Activated T-cell treated with anti-CD3 and anti-CD28 coated beads for 1 hour (primary cell): Measurements from ENCODE around the gene DCP1A.
A peak's percentile ranks its signal among the peaks of the same experiment; 100 is the strongest.
"Not testable (repeated sequence)": the region's sequence is repeated elsewhere in the genome, so short reads cannot be mapped to it uniquely, and the experiment has no call there.

Source experiments
- DNase-seq: peaks from one replicate; pipeline ENCODE4 v3.0.0-alpha.2; 2020; ENCODE audit warnings: low read depth

The DCP1A gene

DNA sequence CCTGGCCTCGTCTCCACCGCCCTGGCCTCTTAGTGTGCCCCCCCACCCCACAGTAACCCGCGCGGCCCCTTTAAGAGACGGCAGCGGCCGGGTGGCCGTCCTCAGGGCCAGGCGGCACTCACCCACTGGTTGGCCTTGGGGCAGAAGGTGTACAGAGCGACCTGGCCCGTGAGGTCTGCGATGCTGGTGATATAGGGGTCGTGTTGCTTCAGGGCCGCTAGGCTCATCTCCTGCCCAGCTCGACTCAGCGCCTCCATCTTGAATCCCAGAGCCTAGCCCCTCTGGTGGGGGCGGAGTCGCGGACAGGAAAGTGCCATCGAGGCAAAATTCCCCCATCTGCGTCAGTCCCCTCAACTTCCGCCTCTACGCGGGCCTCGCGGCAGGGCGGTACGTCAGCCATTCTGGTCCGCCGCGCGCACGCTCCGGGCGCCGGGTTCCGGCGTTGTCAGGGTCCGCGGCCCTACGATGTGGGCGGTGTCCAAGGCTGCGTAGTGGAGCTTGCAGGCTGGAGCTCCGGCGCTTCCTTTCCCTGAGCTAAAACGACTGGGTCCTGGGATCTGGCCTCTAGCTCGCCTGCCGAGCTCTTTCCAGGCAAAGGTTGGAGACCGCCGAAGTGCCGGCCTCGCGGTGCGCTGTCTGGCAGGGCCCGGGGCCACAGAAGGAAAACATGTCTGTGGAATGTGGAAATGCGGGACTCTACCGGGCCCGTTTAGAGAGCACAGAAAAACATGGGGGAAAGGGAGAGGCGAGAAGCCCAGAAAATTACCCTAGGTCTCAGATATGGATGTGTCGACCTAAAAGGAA, at the start of gene DCP1A:
TSS of gene DCP1A (minus strand) at position 283 of the 804 bp plus-strand sequence. CDS start at position 257, 26 bp downstream.
- peak; percentile 88 for DNase-seq

DNA sequence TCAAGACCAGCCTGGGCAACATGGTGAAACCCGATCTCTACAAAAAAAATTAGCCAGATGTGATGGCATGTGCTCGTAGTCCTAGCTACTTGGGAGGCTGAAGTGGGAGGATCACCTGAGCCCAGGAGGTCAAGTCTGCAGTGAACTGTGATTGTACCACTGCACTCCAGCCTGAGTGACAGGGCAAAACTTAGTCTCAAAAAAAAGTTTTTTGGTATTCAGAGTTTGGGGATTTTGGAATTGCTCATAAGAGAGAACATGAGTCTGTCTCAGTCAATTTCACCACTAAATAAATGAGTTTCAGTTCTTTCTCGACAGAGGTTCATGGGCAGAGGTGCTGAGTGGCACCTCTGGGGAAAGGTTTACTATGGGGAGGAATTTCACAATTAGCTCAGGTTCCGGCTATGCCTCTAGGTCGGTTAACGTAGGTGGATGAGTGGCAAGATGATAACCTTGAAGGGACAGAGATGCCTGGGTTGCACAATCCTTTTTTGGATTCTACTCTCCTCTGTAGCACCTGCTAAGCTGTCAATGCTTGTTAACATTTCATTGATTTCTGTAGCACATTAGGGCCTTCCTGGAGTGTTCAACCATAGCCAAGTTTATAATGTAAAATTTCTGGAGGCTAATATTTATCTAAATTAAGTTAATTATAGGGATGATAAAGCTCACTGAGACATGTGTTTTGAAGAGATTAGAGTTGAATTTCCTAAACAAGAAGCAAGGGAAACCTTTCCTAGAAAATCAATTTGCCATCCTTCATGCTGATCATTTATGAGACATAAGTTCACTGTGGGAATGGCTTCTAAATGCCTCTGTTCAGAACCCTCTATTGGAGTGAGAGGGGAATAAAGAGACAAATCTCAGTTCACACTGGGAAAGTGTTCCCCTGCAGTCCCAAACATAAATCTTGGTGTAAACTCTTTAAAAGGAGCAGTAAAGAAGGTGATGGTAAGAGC, 37.4 kb upstream of the DCP1A start:
- no peak for DNase-seq

DNA sequence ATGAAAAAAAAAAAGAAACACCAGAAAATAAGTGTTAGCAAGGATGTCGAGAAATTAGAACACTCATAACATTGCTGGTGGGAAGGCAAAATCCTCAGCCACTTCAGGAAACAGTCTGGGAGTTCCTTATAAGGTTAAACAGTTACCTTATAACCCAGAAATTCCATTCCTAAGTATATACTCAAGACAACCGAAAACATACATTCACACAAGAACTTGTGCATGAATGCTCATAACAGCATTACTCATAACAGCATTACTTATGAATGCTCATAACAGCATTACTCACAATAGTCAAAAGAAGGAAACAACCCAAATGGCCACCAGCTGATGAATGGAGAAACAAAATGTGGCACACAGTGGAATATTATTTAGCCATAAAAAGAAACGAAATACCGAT, 34.8 kb upstream of the DCP1A start:
- DNase-seq: no peak

DNA sequence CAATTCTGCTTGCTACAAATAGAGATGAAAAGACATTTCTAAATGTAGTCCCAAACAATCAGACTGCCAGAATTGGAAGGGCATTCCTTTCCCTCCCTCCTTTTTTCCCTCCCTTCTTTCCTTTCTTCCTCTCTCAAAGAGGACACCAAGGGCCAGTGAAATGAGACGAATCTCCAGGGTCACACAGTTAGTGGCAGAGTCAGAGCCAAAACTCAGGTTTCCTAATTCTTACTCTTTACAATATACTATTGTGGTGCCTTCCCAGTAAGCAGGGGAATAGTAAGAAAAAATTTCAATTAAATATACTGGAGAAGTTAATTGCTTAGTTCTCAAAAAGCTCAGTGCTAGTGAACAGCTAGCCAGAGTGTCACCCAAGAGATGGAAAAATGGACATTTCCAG, 33.0 kb upstream of the DCP1A start:
- DNase-seq: no peak

DNA sequence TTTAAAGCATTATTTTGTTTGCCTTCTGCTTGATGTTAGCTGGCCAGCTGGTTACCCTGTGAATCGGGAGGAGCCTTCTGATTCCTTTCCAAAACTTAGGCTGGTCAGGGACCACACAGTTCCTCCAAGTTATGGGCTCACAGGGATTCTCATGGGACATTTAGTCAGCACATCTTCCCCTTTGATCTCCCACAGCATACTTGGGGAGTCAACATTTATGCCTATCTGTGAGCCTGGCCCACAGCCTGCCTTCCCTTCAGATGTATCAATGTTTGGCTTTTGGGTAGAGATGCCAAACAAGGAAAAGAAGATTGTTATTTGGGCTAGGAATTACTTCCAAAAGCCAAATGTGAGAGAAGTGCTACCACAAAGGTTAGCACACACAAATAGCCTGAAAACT, 32.6 kb upstream of the DCP1A start:
- no peak for DNase-seq

DNA sequence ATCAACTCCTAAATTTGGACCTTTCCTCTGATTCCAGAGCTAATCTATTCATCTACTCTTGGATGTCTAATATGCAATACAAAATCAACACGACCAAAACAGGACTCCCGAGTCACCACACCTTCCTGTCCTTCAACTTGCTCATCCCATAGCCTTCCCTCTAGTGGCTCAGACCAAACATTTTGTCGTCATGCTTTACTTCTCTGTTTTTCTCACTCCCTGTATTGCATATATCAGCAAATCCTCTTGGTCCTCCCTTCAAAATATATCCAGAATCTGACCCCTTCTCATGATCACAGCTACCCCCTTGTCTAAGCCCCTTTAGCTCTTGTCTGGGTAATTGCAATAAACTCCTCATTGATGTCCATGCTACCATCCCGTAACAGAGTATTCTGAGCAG, 30.5 kb upstream of the DCP1A start:
- no peak for DNase-seq

DNA sequence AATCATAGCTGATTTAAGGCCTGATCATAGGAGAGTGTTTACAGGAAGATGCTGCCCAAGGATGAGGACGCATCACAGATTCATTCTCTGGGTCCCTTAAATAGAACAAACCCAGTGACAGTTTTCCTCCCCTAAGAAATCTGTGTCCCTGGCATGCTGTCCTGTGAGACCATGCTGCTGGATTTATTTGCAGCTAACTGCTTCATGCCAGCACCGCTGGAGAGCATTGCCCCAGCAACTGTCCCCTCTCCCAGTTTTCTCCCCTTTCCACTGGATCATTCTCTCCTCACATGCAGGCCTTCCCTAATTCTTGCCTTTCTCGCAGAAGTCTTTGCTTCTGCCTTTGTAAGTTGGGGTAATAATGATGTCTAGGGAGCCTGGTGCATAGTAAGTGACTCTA, 29.3 kb upstream of the DCP1A start:
- DNase-seq: no peak

DNA sequence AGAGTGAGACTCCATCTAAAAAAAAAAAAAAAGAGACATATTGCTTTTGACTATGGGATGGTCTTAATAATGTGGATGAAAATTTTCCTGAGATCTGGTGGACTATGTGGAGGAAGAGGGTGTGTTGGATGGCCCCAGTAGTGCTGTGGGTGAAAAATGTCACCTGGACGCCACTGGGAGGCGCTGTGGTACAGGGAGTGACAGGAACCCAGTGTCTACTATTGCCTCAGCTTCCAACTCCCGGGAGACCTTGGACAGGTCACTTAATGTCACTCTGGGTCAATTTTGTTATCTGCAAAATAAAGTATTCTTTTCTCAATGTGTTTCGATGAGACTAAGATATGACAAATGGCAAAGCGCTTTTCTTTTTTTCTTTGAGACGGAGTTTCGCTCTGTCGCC, 27.7 kb upstream of the DCP1A start:
- DNase-seq: peak; percentile 19

DNA sequence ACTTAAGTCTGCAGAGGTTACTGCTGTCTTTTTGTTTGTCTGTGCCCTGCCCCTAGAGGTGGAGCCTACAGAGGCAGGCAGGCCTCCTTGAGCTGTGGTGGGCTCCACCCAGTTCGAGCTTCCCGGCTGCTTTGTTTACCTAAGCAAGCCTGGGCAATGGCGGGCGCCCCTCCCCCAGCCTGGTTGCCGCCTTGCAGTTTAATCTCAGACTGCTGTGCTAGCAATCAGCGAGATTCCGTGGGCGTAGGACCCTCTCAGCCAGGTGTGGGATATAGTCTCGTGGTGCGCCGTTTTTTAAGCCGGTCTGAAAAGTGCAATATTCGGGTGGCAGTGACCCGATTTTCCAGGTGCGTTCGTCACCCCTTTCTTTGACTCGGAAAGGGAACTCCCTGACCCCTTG, 23.4 kb upstream of the DCP1A start:
- DNase-seq: not testable (repeated sequence)

DNA sequence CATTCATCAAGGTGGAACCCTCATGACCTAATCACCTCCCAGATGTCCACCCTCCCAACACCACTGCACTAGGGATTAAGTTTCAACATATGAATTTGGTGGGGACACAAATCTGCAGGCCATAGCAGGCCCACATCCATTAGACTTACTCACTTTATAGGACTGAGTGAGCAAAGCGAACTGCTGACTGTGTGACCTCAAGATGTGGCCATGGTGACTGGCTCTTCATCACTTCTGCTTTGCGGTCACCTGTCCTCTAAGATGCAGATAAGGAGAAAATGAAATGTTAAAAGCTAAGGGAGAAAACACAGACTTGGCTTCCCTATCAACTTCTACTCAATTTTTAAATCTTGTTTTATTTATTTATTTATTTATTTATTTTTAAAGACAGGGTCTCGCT, 14.5 kb upstream of the DCP1A start:
- no peak for DNase-seq

DNA sequence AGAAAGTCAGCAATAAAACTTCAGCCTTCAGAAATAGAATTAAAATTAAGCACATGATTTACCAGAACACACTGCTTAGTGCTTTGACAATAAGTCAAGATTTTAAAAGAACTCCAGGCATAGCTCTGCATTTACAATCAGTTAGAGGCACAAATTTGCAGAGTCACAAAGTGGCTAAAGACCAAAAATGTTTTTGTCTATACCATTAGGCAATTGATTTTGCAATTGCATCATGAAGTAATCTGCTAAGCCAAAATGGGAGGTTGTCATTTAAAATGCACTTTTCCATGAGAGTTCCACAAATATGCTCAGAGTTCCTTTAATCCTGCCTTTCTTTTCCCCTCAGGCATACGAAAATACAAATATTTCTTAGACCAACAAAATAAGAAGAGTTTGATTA, 10.1 kb upstream of the DCP1A start:
- no peak for DNase-seq

DNA sequence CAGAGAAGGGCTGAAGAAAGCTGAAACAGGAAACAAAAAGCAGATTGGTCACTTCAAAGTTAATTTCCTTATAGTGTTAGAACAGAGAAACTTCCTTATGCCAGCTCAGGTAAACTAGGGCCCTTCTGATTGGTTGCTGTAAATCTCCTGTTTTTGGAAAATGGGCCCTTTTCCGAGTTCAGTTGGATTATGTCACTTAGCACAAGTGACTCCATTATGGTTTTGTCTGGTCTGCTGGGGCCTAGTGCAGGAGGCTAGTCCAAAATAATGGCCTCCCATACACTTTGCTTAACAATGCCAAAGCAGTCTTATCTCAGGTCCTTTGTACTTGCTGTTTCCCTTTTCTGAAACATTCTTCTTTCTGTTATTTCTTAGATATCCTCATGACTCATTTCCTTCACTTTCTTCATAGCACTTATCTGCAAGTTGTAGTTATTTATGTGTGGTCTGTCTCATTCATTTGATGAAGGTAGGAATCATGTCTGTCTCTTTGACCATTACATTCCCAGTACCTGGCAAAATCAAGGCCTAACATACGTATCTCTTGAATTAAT, 7.7 kb upstream of the DCP1A start:
- no peak for DNase-seq

DNA sequence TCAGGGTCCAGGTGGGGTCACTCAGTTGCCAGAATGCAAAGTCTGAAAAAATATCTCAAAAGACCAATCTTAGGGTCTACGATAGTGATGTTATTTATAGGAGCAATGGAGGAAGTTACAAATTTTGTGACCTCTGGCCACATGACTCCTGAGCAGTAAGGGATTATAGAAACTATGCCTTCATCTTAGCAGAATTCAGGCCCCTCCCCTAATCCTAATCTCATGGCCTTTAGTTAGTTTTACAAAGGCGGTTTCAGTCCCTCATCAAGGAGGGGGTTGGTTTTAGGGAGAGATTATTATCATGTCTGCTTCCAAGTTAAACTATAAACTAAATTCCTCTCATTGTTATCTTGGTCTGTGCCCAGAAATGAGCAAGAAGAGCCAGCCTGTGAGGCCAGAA, 5.9 kb upstream of the DCP1A start:
- DNase-seq: no peak

DNA sequence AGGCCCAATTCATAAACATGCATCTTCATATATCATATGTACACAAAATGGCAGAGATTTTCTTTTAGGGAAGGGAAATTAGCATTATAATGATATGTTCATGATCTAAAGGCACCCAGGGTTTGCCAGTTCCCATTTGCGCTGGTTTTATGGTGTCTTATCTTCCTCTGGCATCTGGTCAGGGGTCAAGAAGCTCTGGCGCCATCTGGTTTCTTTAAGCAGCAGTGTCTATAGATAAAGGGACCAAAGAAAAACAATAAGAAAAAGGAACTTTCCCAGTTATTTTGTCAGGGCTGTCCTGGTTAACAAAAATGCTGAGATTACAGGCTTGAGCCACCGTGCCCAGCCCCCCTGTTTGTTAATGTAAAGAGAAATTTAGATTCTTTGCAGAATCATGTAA, 3.3 kb upstream of the DCP1A start:
- no peak for DNase-seq

DNA sequence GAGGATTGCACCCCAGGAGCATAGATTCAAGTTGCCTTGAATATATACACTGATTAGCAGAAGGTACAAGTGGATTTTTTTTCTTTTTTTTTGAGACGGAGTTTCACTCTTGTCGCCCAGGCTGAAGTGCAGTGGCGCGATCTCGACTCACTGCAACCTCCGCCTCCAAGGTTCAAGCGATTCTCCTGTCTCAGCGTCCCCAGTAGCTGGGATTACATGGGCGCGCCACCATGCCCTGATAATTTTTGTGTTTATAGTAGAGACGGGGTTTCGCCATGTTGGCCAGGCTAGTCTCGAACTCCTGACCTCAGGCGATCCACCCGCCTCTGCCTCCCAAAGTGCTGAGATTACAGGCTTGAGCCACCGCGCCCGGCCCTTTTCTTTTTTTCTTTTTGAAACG, 775 bp upstream of the DCP1A start:
- DNase-seq: not testable (repeated sequence)

DNA sequence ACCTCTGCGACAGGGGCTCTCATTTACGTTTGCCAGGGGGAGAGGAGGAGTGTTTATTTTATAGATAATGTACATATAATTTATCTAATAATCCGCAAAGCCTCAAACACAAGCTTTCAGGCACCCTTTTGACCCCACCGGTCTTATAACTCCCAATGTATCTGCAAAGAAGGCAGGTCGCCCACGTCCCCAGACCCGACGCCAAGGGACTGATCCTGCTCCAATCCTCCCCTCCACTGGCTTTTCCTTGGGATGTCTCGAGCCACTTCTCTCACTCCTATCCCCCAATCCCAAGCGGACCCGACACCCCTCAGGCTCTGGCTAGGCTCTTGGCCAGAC, 452 bp downstream of the DCP1A start:
- no peak for DNase-seq

DNA sequence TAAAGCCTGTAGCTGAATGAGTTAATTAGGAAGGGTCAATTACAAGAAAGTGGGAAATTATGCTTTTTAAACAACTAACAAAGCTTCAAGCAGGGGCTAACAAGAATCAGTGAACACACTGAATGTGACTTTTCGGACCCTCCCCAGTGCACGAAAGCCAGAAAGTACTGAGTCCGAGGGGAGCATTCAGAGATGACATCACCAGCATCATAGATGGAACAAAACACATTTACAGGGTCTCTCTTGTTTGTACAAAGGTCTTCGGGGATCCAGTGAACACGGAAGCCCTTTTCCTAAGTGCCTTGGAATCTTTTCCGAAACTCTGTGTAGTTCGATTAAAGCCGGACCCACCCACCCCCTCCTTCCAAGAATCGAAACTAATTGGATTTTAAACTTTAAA, 829 bp downstream of the DCP1A start:
- no peak for DNase-seq

DNA sequence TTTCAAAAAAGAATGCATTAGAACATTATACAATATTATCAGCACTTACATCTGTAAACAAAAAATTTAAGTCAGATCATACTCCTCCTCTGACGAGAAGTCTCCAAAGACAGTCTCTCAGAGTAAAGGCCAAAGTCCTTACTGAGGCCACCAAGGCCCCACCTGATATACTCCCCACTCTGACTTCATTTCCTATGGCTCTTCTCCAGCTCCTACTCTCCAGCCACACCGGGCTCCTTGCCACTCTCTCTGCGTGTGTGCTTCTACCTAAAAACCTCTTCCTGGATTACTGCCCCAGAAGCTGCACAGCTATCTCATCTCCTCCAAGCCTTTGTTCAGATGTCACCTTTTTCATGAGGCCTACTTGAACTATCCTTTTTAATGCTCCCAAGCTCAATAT, 5.0 kb downstream of the DCP1A start:
- DNase-seq: no peak

DNA sequence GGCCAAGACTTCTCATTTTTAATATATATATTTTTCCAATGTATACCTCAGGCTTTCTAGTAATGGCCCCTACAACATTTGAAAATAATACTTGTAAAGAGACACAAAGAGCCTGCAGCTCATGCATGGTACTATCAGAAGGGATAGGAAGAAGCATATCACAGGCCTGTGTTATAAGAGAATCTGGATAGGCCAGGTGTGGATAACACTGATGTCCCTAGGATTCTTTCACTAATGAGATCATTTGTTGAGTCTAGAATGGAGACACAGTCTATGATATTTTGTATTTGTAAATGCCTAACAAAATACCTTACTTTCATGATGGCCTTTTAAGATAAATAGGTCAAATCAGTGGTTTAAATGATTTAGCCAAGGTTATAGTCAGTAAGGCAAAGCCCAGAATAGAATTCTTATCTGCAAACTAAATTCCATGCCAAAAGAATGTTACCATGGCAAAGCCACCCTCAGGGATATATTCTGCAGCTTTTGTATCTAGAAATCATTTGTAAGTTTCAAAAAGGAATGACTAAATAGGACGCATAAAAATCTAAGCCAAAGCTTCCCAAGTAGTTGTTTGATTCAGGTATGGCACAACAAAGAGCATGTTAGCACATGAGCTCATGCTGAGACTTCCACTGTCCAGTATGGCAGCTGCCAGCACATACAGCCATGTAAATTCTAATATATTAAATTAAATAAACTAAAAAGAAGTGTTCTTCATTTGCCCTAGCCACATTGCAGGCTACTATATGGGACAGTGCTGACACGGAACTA, 10.0 kb downstream of the DCP1A start:
- DNase-seq: no peak

DNA sequence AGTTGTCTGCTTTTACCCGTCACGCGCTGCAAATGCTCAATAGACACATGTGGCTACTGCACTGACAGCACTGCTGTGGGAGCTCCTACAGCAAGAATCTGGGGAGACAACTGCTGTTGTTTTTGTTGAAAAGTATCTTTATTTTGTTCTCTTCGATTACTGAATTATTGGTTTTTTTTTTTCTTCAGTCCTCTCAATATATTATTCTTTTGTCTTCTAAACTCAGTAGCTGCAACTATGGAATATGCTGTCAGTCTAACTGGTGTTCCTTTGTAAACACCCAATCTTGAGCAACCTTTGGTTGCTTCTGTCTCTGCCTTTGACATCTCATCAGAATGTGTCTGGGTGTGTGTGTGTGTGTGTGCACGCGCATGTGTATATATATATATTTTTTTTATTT, 12.6 kb downstream of the DCP1A start:
- DNase-seq: no peak

DNA sequence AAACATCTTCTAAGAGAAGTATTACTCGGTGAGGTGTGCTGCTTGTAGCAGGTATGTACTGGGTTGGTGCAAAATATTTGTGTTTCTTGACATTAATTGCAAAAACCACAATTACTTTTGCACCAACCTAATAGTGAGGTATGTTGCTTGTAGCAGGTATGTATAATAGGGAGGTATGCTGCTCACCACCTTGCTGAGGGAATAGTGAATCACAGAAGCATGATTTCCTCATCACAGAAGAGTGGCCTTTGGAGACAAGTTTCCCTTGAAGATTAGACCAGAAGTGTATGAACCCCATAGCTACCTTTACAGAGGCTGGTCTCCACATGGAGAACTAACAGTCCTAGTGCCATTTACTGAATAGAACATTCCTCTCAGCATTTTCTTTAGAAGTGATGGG, 15.5 kb downstream of the DCP1A start:
- DNase-seq: no peak

DNA sequence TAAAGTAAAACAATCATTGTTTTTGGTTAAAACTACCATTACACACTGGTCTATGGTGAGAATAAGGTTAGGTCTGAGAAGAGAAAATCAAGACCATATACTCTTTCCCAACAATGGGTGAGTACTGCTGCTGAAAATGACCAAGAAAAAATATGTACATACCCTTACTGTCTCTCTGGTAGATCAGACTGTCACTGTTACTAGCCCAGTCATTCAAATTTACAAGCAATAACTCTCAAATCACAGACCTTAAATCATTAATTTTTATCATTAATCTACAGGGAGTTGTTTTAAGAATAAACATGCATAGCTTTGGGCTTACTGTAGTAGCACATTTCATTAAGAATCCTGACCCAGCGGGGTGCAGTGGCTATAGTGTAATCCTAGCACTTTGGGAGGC, 17.4 kb downstream of the DCP1A start:
- DNase-seq: no peak
